ENCODE measurements around the gene DENND2D.
A peak's percentile ranks its signal among the peaks of the same experiment; 100 is the strongest.
"Not testable (repeated sequence)": the region's sequence is repeated elsewhere in the genome, so short reads cannot be mapped to it uniquely, and the experiment has no call there.

Gene DENND2D

DNA sequence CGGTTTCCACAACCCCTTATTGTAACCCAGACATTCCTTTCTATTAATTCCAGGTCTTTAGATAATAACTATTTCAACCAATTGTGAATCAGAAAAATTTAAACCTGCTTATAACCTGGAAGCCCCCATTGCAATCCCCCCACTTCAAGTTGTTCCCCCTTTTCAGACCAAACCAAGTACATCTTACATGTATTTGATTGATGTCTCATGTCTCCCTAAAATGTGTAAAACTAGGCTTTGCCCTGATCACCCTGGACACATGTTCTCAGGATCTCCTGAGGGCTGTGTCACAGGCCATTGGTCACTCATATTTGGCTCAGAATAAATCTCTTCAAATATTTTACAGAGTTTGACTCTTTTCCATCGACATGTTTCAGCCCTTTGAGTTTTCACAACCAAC lies 14.8 kb upstream of the DENND2D start:
- not testable (repeated sequence) for H3K9me3 ChIP-seq (ENCODE audit: control extremely low read depth in 1 of 5, control insufficient read depth in 4 of 5, insufficient read depth in 2 of 5, low read depth in 1 of 5, low read length in 4 of 5); DNase-seq; H3K27ac ChIP-seq (ENCODE audit: insufficient read depth in 1 of 2, low read depth in 1 of 2, low read length in 2 of 2, poor library complexity in 1 of 2, severe bottlenecking in 2 of 2); H3K36me3 ChIP-seq (ENCODE audit: control insufficient read depth in 4 of 4, insufficient read depth in 4 of 4, low read length in 3 of 4); H3K27me3 ChIP-seq (replicated peaks in 2 of 5; ENCODE audit: control insufficient read depth in 4 of 5, insufficient read depth in 5 of 5, low read length in 4 of 5); H3K4me3 ChIP-seq (ENCODE audit: control insufficient read depth in 1 of 7, extremely low read depth in 1 of 7, insufficient read depth in 4 of 7, low read depth in 2 of 7, low read length in 6 of 7)
- POLR2A ChIA-PET = interaction anchor here (0.6 kb wide), 1 partner anchor 11 kb away, joined by 3 read pairs; no protein-coding TSS in a partner anchor
- WGBS (ENCODE audit: insufficient coverage) = 100% methylated on average over 1 of the region's 2 CpGs
- peaks cover 26 to 68% (median 45%) of the 10 kb centered on the region in 4 experiments for H3K4me1 ChIP-seq (ENCODE audit: control extremely low read depth in 1 of 4, control insufficient read depth in 4 of 4, insufficient read depth in 4 of 4, low read length in 3 of 4)
- CTCF ChIA-PET = interaction anchor here (1.3 to 10.6 kb wide), 4 partner anchors 9 to 185 kb away, joined by 3 to 123 read pairs (median 4); partner anchors contain the start of gene DENND2D

DNA sequence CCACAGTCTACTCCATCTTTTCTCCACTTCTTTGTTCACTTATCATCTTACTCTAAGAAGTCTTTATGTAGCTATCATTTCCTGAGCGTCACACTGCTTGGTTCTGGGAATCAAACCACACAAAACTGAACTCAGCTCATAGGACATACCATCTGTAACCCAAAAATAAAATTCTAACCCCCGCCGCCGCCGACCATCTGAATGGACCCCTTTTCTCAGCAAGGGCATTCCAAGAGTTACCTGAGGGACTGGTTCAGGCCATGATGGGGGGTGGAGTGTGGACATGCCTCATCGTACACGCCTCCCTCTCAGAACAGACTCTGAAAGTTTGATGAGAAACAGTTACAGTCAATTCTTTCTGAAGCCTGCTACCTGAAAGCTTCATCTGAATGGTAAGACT lies 14.4 kb upstream of the DENND2D start:
- no peak overlapping the region for H3K4me3 ChIP-seq (ENCODE audit: control insufficient read depth in 1 of 7, extremely low read depth in 1 of 7, insufficient read depth in 4 of 7, low read depth in 2 of 7, low read length in 6 of 7)
- DNase-seq = no peak
- peaks cover 26 to 64% (median 43%) of the 10 kb centered on the region in 4 experiments for H3K4me1 ChIP-seq (ENCODE audit: control extremely low read depth in 1 of 4, control insufficient read depth in 4 of 4, insufficient read depth in 4 of 4, low read length in 3 of 4)
- no peaks in the 10 kb centered on the region for H3K36me3 ChIP-seq (ENCODE audit: control insufficient read depth in 4 of 4, insufficient read depth in 4 of 4, low read length in 3 of 4)
- no peak overlapping the region for H3K27ac ChIP-seq (ENCODE audit: insufficient read depth in 1 of 2, low read depth in 1 of 2, low read length in 2 of 2, poor library complexity in 1 of 2, severe bottlenecking in 2 of 2)
- ChIA-PET CTCF (interaction anchor here (1.3 to 10.6 kb wide), 4 partner anchors 8 to 185 kb away, joined by 3 to 123 read pairs (median 4); partner anchors contain the start of gene DENND2D), POLR2A (interaction anchor here (0.6 kb wide), 1 partner anchor 11 kb away, joined by 3 read pairs; no protein-coding TSS in a partner anchor)
- 90% methylated on average over 3 of the region's 7 CpGs for WGBS (ENCODE audit: insufficient coverage)
- no peaks in the 10 kb centered on the region for H3K27me3 ChIP-seq (replicated peaks in 2 of 5; ENCODE audit: control insufficient read depth in 4 of 5, insufficient read depth in 5 of 5, low read length in 4 of 5)
- peaks cover 0 to 5% (median 0%) of the 10 kb centered on the region in 5 experiments for H3K9me3 ChIP-seq (ENCODE audit: control extremely low read depth in 1 of 5, control insufficient read depth in 4 of 5, insufficient read depth in 2 of 5, low read depth in 1 of 5, low read length in 4 of 5)

DNA sequence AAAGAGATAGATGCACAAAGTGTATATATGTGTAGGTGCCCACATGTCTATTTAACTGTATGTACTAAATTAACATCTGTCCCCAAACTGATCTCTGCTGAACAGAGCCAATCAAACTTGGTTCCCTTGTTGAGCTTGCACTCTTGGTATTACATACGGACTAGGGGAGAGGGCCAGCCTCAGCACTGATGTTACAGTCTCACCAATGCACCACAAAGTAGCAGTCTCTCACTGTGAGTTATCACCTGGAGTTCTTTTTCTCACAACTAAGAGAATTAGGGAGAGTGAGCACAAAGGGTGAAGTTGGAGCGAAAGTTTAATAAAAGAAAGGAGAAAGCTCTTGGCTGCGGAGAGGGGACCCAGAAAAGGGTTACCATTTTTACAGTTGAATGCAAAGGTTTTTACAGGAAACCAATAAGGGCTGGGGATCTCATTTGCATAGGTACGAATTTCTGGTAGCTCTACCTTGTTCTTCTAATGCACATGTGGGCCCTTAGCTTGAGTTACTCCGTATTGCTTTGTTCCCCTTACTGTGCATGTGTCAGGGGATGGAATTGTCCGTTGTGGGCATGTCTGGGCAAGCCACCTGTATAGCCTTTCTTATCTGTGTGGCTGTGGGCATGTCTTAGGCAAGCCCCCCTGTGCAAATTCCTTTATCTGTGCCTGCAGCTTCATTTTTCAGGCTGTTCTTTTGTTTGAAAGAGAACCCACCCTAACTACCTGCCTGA lies 13.8 kb upstream of the DENND2D start:
- no peaks in the 10 kb centered on the region for H3K36me3 ChIP-seq (ENCODE audit: control insufficient read depth in 4 of 4, insufficient read depth in 4 of 4, low read length in 3 of 4)
- H3K4me1 ChIP-seq (ENCODE audit: control extremely low read depth in 1 of 4, control insufficient read depth in 4 of 4, insufficient read depth in 4 of 4, low read length in 3 of 4) = peaks cover 26 to 57% (median 39%) of the 10 kb centered on the region in 4 experiments
- peak in 2 of 3 donors; percentile 57 to 79 for DNase-seq
- H3K9me3 ChIP-seq (ENCODE audit: control extremely low read depth in 1 of 5, control insufficient read depth in 4 of 5, insufficient read depth in 2 of 5, low read depth in 1 of 5, low read length in 4 of 5) = peaks cover 0 to 5% (median 0%) of the 10 kb centered on the region in 5 experiments
- 72% methylated on average over 5 of the region's 6 CpGs for WGBS (ENCODE audit: insufficient coverage)
- no peaks in the 10 kb centered on the region for H3K27me3 ChIP-seq (replicated peaks in 2 of 5; ENCODE audit: control insufficient read depth in 4 of 5, insufficient read depth in 5 of 5, low read length in 4 of 5)
- H3K27ac ChIP-seq (ENCODE audit: insufficient read depth in 1 of 2, low read depth in 1 of 2, low read length in 2 of 2, poor library complexity in 1 of 2, severe bottlenecking in 2 of 2) = no peak overlapping the region
- H3K4me3 ChIP-seq (ENCODE audit: control insufficient read depth in 1 of 7, extremely low read depth in 1 of 7, insufficient read depth in 4 of 7, low read depth in 2 of 7, low read length in 6 of 7) = no peak overlapping the region
- ChIA-PET CTCF (interaction anchor here (0.8 to 10.6 kb wide), 3 partner anchors 9 to 50 kb away, joined by 4 to 123 read pairs (median 5); partner anchors contain the start of gene DENND2D), POLR2A (no interaction called here)

DNA sequence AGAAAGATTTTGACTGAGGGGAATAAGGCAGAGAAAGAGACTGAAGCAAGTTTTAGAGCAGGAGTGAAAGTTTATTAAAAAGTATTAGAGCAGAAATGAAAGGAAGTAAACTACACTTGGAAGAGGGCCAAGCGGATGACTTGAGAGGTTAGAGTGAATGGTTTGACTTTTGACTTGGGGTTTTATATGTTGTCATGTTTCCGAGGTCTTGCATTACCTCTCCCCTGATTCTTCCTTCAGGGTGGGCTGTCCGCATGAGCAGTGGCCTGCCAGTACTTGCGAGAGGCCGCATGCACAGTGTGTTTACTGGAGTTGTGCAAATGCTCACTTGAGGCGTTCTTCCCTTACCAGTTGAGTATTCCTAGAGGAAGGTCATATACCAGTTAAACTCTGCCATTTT lies 13.0 kb upstream of the DENND2D start:
- ChIA-PET CTCF (interaction anchor here (10.6 kb wide), 1 partner anchor 13 kb away, joined by 123 read pairs; the partner anchor contains the start of gene DENND2D), POLR2A (no interaction called here)
- Histone ChIP-seq H3K36me3 (ENCODE audit: control insufficient read depth in 4 of 4, insufficient read depth in 4 of 4, low read length in 3 of 4) (no peaks in the 10 kb centered on the region), H3K4me3 (ENCODE audit: control insufficient read depth in 1 of 7, extremely low read depth in 1 of 7, insufficient read depth in 4 of 7, low read depth in 2 of 7, low read length in 6 of 7) (no peak overlapping the region), H3K27me3 (replicated peaks in 2 of 5; ENCODE audit: control insufficient read depth in 4 of 5, insufficient read depth in 5 of 5, low read length in 4 of 5) (no peaks in the 10 kb centered on the region), H3K4me1 (ENCODE audit: control extremely low read depth in 1 of 4, control insufficient read depth in 4 of 4, insufficient read depth in 4 of 4, low read length in 3 of 4) (peaks cover 26 to 57% (median 37%) of the 10 kb centered on the region in 4 experiments), H3K27ac (ENCODE audit: insufficient read depth in 1 of 2, low read depth in 1 of 2, low read length in 2 of 2, poor library complexity in 1 of 2, severe bottlenecking in 2 of 2) (no peak overlapping the region), H3K9me3 (ENCODE audit: control extremely low read depth in 1 of 5, control insufficient read depth in 4 of 5, insufficient read depth in 2 of 5, low read depth in 1 of 5, low read length in 4 of 5) (peaks cover 0 to 5% (median 0%) of the 10 kb centered on the region in 5 experiments)
- DNase-seq = peak in 2 of 3 donors; percentile 65 to 69
- WGBS (ENCODE audit: insufficient coverage) = 90% methylated on average over 5 of the region's 6 CpGs

DNA sequence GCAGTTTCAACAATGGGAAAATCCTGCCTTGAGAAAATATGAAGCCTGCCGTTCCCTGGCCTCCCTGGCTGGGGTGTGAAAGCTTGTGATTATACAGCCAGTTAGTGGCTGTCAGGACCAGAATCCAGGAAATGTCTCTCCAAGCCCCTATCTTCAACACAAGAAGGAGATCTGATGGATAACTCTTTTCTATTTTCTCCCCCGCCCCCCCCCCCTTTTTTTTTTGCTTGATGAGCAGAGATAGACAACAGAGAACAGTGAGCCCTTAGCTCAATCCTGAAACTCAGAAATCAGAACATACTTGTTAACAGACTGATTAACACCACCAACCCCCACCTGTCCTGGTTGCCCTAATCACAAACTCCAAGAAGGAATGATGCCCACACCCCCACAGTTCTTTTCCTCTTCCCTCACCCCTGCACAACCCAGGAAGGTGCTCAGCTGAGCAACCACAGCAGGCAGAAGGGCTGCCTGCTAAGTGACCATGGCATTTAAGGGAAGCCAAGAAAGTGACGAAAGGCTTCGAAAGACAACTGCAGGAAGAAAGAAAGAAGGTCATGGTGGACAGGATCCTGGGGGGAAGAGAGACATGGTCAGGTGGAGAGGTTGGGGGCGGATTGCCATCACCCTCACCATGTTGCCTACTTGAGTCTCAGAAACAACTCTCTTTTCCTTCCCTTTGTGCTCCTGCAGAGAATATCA lies 12.3 kb upstream of the DENND2D start:
- Histone ChIP-seq H3K9me3 (ENCODE audit: control extremely low read depth in 1 of 5, control insufficient read depth in 4 of 5, insufficient read depth in 2 of 5, low read depth in 1 of 5, low read length in 4 of 5) (peaks cover 0 to 5% (median 0%) of the 10 kb centered on the region in 5 experiments), H3K36me3 (ENCODE audit: control insufficient read depth in 4 of 4, insufficient read depth in 4 of 4, low read length in 3 of 4) (no peaks in the 10 kb centered on the region), H3K27ac (ENCODE audit: insufficient read depth in 1 of 2, low read depth in 1 of 2, low read length in 2 of 2, poor library complexity in 1 of 2, severe bottlenecking in 2 of 2) (no peak overlapping the region), H3K4me1 (ENCODE audit: control extremely low read depth in 1 of 4, control insufficient read depth in 4 of 4, insufficient read depth in 4 of 4, low read length in 3 of 4) (peaks cover 25 to 56% (median 36%) of the 10 kb centered on the region in 4 experiments), H3K27me3 (replicated peaks in 2 of 5; ENCODE audit: control insufficient read depth in 4 of 5, insufficient read depth in 5 of 5, low read length in 4 of 5) (no peaks in the 10 kb centered on the region), H3K4me3 (ENCODE audit: control insufficient read depth in 1 of 7, extremely low read depth in 1 of 7, insufficient read depth in 4 of 7, low read depth in 2 of 7, low read length in 6 of 7) (no peak overlapping the region)
- WGBS (ENCODE audit: insufficient coverage) = 86% methylated on average over 5 of the region's 5 CpGs
- no peak for DNase-seq
- ChIA-PET CTCF (no interaction called here), POLR2A (no interaction called here)

DNA sequence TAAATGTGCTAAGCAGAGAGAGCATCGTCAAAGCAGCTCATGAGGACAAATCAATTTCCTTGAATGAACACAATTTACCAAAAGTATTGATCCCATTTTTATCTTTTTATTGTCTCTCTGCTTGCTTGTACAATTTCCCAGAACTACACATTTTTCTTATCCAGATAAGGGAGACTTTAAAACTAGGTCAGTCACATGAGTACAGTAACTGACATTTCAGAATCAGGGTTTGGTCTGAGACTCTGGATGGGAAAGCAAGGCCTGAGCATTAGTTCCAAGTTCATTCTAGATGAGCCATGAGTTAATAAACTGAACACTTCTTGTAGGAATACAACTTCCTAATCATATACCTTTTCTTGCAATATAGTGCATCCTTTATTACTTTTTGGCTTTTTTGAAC lies 11.5 kb upstream of the DENND2D start:
- Histone ChIP-seq H3K4me1 (ENCODE audit: control extremely low read depth in 1 of 4, control insufficient read depth in 4 of 4, insufficient read depth in 4 of 4, low read length in 3 of 4) (peaks cover 19 to 50% (median 32%) of the 10 kb centered on the region in 4 experiments), H3K27me3 (replicated peaks in 2 of 5; ENCODE audit: control insufficient read depth in 4 of 5, insufficient read depth in 5 of 5, low read length in 4 of 5) (no peaks in the 10 kb centered on the region), H3K4me3 (ENCODE audit: control insufficient read depth in 1 of 7, extremely low read depth in 1 of 7, insufficient read depth in 4 of 7, low read depth in 2 of 7, low read length in 6 of 7) (no peak overlapping the region), H3K36me3 (ENCODE audit: control insufficient read depth in 4 of 4, insufficient read depth in 4 of 4, low read length in 3 of 4) (no peaks in the 10 kb centered on the region), H3K9me3 (ENCODE audit: control extremely low read depth in 1 of 5, control insufficient read depth in 4 of 5, insufficient read depth in 2 of 5, low read depth in 1 of 5, low read length in 4 of 5) (peaks cover 0 to 5% (median 0%) of the 10 kb centered on the region in 5 experiments), H3K27ac (ENCODE audit: insufficient read depth in 1 of 2, low read depth in 1 of 2, low read length in 2 of 2, poor library complexity in 1 of 2, severe bottlenecking in 2 of 2) (no peak overlapping the region)
- POLR2A ChIA-PET = no interaction called here
- 86% methylated on average over 1 of the region's 1 CpG for WGBS (ENCODE audit: insufficient coverage)
- no peak for DNase-seq
- CTCF ChIA-PET = no interaction called here
